ENCODE measurements around the gene PTHLH.

The PTHLH gene

DNA sequence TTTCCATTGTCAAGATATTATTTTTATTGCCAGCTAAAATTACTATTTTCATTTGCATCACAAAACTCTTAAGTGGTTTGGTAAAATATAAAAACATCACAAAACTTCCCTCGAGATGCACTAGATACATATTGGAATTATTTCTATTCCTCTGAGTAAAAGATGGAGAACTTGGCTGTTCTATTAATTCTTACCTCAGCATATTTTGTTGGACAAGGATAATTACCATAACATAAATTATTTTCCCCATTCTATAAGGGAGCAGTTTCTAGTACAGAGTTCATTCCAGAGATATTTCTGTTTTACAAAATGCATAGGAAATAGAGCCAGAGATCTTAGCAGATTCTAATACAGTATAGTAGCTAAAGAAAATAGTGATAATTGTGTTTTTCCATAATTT lies 42.6 kb upstream of the PTHLH start:
- no peaks in the 10 kb centered on the region for H3K36me3 ChIP-seq (replicated peaks in 1 of 2; ENCODE audit: control insufficient read depth in 2 of 2, insufficient read depth in 2 of 2, low read length in 2 of 2)
- no peak overlapping the region for H3K18ac ChIP-seq (ENCODE audit: low read length)
- H3K27me3 ChIP-seq (ENCODE audit: control insufficient read depth in 3 of 3, insufficient read depth in 3 of 3, low read depth in 1 of 3, low read length in 3 of 3), result no peaks in the 10 kb centered on the region
- no peak for DNase-seq (ENCODE audit: low spot score)
- H4K8ac ChIP-seq (ENCODE audit: low read depth, low read length), result no peak overlapping the region
- H2BK15ac ChIP-seq (ENCODE audit: low read length), result no peak overlapping the region
- H3K9me3 ChIP-seq (replicated peaks in 1 of 2; ENCODE audit: control insufficient read depth in 2 of 2, insufficient read depth in 1 of 2, low read depth in 1 of 2, low read length in 2 of 2), result no peaks in the 10 kb centered on the region
- no peak overlapping the region for H3K4ac ChIP-seq (ENCODE audit: low read length)
- no peak overlapping the region for H3K14ac ChIP-seq (ENCODE audit: low read length)
- no peak overlapping the region for H3K9ac ChIP-seq (ENCODE audit: low read depth, low read length, poor library complexity)
- no peak overlapping the region for H3K4me2 ChIP-seq (ENCODE audit: insufficient read depth, low read length, poor library complexity, severe bottlenecking)
- H3K79me1 ChIP-seq (ENCODE audit: low read depth, low read length), result no peaks in the 10 kb centered on the region
- H2BK12ac ChIP-seq (ENCODE audit: low read length), result no peak overlapping the region
- H3K27ac ChIP-seq (replicated peaks; ENCODE audit: low read length), result no peak overlapping the region
- no peak overlapping the region for H2AFZ ChIP-seq (ENCODE audit: low read length)
- H3K4me1 ChIP-seq (ENCODE audit: control insufficient read depth in 2 of 2, insufficient read depth in 1 of 2, low read depth in 1 of 2, low read length in 2 of 2), result peaks cover 0 to 2% of the 10 kb centered on the region in 2 donors
- H2AK5ac ChIP-seq (ENCODE audit: low read depth, low read length), result no peak overlapping the region
- no peak overlapping the region for H2BK5ac ChIP-seq (ENCODE audit: low read length)
- no peak overlapping the region for H4K91ac ChIP-seq (ENCODE audit: low read depth, low read length, poor library complexity)
- no peak overlapping the region for H3K23ac ChIP-seq (ENCODE audit: low read depth, low read length, poor library complexity)
- no peak overlapping the region for H3K4me3 ChIP-seq (ENCODE audit: low read length in 2 of 2)
- no CpG with 5 or more reads among the region's 1 CpG for WGBS, 2 donors (ENCODE audit: extremely low coverage in 2 of 2, insufficient read length in 2 of 2, insufficient replicate concordance in 1 of 2)
- H2BK120ac ChIP-seq (ENCODE audit: low read depth, low read length), result no peak overlapping the region

DNA sequence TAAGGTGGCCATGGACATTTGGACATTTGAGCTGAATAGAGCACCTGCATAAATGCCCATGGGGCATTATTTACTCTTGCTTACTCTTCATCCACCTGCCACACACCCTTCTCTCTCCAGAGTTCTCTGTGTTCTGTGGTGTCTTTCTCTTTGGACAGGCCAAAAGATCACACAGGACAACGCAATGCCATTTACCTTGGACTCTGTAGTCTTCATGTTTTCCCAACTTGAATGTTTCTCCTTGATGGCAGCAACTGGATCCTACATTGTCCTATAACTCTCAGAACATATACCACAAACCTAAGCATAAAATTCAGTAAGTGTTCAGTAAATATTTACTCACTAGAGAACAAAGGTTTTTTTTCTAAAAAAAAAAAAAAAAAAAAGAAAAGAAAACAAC lies 41.7 kb upstream of the PTHLH start:
- Histone ChIP-seq H3K36me3 (replicated peaks in 1 of 2; ENCODE audit: control insufficient read depth in 2 of 2, insufficient read depth in 2 of 2, low read length in 2 of 2) (no peaks in the 10 kb centered on the region), H2BK120ac (ENCODE audit: low read depth, low read length) (no peak overlapping the region)

DNA sequence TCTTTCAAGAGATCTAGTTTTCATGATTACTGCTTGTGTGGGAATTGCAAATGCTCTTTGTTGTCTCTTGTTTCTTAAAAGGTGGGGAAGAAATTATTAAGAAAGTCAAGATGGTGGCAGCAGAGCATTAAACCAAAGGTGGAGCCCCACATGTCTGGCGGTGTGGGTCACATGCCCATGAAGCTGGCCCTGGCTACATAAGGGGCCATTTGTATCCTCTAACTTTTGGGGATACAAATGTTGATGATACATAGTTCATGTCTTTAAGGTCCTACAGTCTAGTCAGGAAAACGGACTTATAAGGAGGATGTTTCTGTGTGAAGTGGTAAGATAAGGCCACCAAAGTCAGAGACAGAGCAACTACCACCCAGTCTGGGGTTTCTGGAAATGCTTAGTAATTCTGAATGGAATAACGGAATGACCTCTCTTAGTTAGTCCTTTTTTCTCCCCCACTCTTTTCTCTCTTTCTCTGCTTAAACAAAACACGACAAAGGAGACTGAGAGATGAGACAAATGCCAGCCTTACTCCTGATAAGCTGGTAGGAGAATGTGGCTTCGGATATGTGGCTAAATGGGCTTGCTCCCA lies 39.9 kb upstream of the PTHLH start:
- Histone ChIP-seq H3K36me3 (replicated peaks in 1 of 2; ENCODE audit: control insufficient read depth in 2 of 2, insufficient read depth in 2 of 2, low read length in 2 of 2) (no peaks in the 10 kb centered on the region), H2BK5ac (ENCODE audit: low read length) (no peak overlapping the region), H2AK5ac (ENCODE audit: low read depth, low read length) (no peak overlapping the region), H3K9me3 (replicated peaks in 1 of 2; ENCODE audit: control insufficient read depth in 2 of 2, insufficient read depth in 1 of 2, low read depth in 1 of 2, low read length in 2 of 2) (no peaks in the 10 kb centered on the region), H2BK12ac (ENCODE audit: low read length) (no peak overlapping the region), H3K4ac (ENCODE audit: low read length) (no peak overlapping the region), H2AFZ (ENCODE audit: low read length) (no peak overlapping the region), H2BK15ac (ENCODE audit: low read length) (no peak overlapping the region), H4K8ac (ENCODE audit: low read depth, low read length) (no peak overlapping the region), H3K27ac (replicated peaks; ENCODE audit: low read length) (no peak overlapping the region), H3K23ac (ENCODE audit: low read depth, low read length, poor library complexity) (no peak overlapping the region), H3K27me3 (ENCODE audit: control insufficient read depth in 3 of 3, insufficient read depth in 3 of 3, low read depth in 1 of 3, low read length in 3 of 3) (no peaks in the 10 kb centered on the region), H3K14ac (ENCODE audit: low read length) (no peak overlapping the region), H3K4me2 (ENCODE audit: insufficient read depth, low read length, poor library complexity, severe bottlenecking) (no peak overlapping the region), H3K18ac (ENCODE audit: low read length) (no peak overlapping the region), H3K4me3 (ENCODE audit: low read length in 2 of 2) (no peak overlapping the region), H3K79me1 (ENCODE audit: low read depth, low read length) (no peaks in the 10 kb centered on the region), H4K91ac (ENCODE audit: low read depth, low read length, poor library complexity) (no peak overlapping the region), H2BK120ac (ENCODE audit: low read depth, low read length) (no peak overlapping the region), H3K9ac (ENCODE audit: low read depth, low read length, poor library complexity) (no peak overlapping the region), H3K4me1 (ENCODE audit: control insufficient read depth in 2 of 2, insufficient read depth in 1 of 2, low read depth in 1 of 2, low read length in 2 of 2) (peaks cover 0 to 2% of the 10 kb centered on the region in 2 donors)
- no peak for DNase-seq (ENCODE audit: low spot score)
- WGBS, 2 donors (ENCODE audit: extremely low coverage in 2 of 2, insufficient read length in 2 of 2, insufficient replicate concordance in 1 of 2), result no CpG with 5 or more reads among the region's 5 CpGs

More for the DNA sequence above, 41.7 kb upstream of the PTHLH start:
- DNase-seq (ENCODE audit: low spot score), result no peak
- H3K18ac ChIP-seq (ENCODE audit: low read length), result no peak overlapping the region
- H2AK5ac ChIP-seq (ENCODE audit: low read depth, low read length), result no peak overlapping the region
- no peaks in the 10 kb centered on the region for H3K79me1 ChIP-seq (ENCODE audit: low read depth, low read length)
- no peak overlapping the region for H3K27ac ChIP-seq (replicated peaks; ENCODE audit: low read length)
- no peak overlapping the region for H3K14ac ChIP-seq (ENCODE audit: low read length)
- H2AFZ ChIP-seq (ENCODE audit: low read length), result no peak overlapping the region
- H2BK15ac ChIP-seq (ENCODE audit: low read length), result no peak overlapping the region
- no peak overlapping the region for H3K23ac ChIP-seq (ENCODE audit: low read depth, low read length, poor library complexity)
- H2BK12ac ChIP-seq (ENCODE audit: low read length), result no peak overlapping the region
- no peaks in the 10 kb centered on the region for H3K27me3 ChIP-seq (ENCODE audit: control insufficient read depth in 3 of 3, insufficient read depth in 3 of 3, low read depth in 1 of 3, low read length in 3 of 3)
- H3K9ac ChIP-seq (ENCODE audit: low read depth, low read length, poor library complexity), result no peak overlapping the region
- H4K91ac ChIP-seq (ENCODE audit: low read depth, low read length, poor library complexity), result no peak overlapping the region
- no CpG with 5 or more reads among the region's 1 CpG for WGBS, 2 donors (ENCODE audit: extremely low coverage in 2 of 2, insufficient read length in 2 of 2, insufficient replicate concordance in 1 of 2)
- H3K4me2 ChIP-seq (ENCODE audit: insufficient read depth, low read length, poor library complexity, severe bottlenecking), result no peak overlapping the region
- H3K4me3 ChIP-seq (ENCODE audit: low read length in 2 of 2), result no peak overlapping the region
- H3K4ac ChIP-seq (ENCODE audit: low read length), result no peak overlapping the region
- no peaks in the 10 kb centered on the region for H3K9me3 ChIP-seq (replicated peaks in 1 of 2; ENCODE audit: control insufficient read depth in 2 of 2, insufficient read depth in 1 of 2, low read depth in 1 of 2, low read length in 2 of 2)
- H3K4me1 ChIP-seq (ENCODE audit: control insufficient read depth in 2 of 2, insufficient read depth in 1 of 2, low read depth in 1 of 2, low read length in 2 of 2), result peaks cover 0 to 2% of the 10 kb centered on the region in 2 donors
- H4K8ac ChIP-seq (ENCODE audit: low read depth, low read length), result no peak overlapping the region
- H2BK5ac ChIP-seq (ENCODE audit: low read length), result no peak overlapping the region

DNA sequence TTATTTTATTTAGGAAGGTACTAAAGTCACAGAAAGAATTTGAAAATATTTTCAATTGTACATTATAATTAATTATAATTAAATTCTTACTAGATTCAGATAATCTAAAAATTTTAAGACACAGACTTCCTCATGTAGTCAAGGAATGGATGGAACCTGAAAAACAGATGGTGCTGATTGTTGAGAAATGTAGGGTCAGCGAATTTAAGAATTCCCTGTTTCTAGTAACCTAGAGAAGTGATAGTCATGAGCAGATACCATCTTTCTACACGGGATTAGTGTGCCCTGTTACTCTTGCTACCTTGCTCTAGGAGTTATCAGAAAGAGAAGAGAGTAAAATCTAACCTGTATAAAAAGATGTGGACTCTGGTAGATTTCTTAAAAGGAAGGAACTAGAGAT lies 37.5 kb upstream of the PTHLH start:
- no peak overlapping the region for H2BK5ac ChIP-seq (ENCODE audit: low read length)
- H3K79me1 ChIP-seq (ENCODE audit: low read depth, low read length), result no peaks in the 10 kb centered on the region
- no CpG with 5 or more reads among the region's 2 CpGs for WGBS, 2 donors (ENCODE audit: extremely low coverage in 2 of 2, insufficient read length in 2 of 2, insufficient replicate concordance in 1 of 2)
- H3K4me1 ChIP-seq (ENCODE audit: control insufficient read depth in 2 of 2, insufficient read depth in 1 of 2, low read depth in 1 of 2, low read length in 2 of 2), result peaks cover 0 to 2% of the 10 kb centered on the region in 2 donors
- no peak overlapping the region for H2BK15ac ChIP-seq (ENCODE audit: low read length)
- H4K91ac ChIP-seq (ENCODE audit: low read depth, low read length, poor library complexity), result no peak overlapping the region
- no peak overlapping the region for H3K18ac ChIP-seq (ENCODE audit: low read length)
- H3K27me3 ChIP-seq (ENCODE audit: control insufficient read depth in 3 of 3, insufficient read depth in 3 of 3, low read depth in 1 of 3, low read length in 3 of 3), result no peaks in the 10 kb centered on the region
- H3K14ac ChIP-seq (ENCODE audit: low read length), result no peak overlapping the region
- H2AFZ ChIP-seq (ENCODE audit: low read length), result no peak overlapping the region
- H3K23ac ChIP-seq (ENCODE audit: low read depth, low read length, poor library complexity), result no peak overlapping the region
- H3K4ac ChIP-seq (ENCODE audit: low read length), result no peak overlapping the region
- H3K9ac ChIP-seq (ENCODE audit: low read depth, low read length, poor library complexity), result no peak overlapping the region
- H2BK12ac ChIP-seq (ENCODE audit: low read length), result no peak overlapping the region
- no peak overlapping the region for H4K8ac ChIP-seq (ENCODE audit: low read depth, low read length)
- no peak overlapping the region for H3K27ac ChIP-seq (replicated peaks; ENCODE audit: low read length)
- H3K4me3 ChIP-seq (ENCODE audit: low read length in 2 of 2), result no peak overlapping the region
- no peak overlapping the region for H2BK120ac ChIP-seq (ENCODE audit: low read depth, low read length)
- no peak for DNase-seq (ENCODE audit: low spot score)
- no peaks in the 10 kb centered on the region for H3K9me3 ChIP-seq (replicated peaks in 1 of 2; ENCODE audit: control insufficient read depth in 2 of 2, insufficient read depth in 1 of 2, low read depth in 1 of 2, low read length in 2 of 2)
- no peaks in the 10 kb centered on the region for H3K36me3 ChIP-seq (replicated peaks in 1 of 2; ENCODE audit: control insufficient read depth in 2 of 2, insufficient read depth in 2 of 2, low read length in 2 of 2)
- H3K4me2 ChIP-seq (ENCODE audit: insufficient read depth, low read length, poor library complexity, severe bottlenecking), result no peak overlapping the region
- no peak overlapping the region for H2AK5ac ChIP-seq (ENCODE audit: low read depth, low read length)
